RKO (cell line): ENCODE data around the gene CCDC179.

Source experiments
- DNase-seq: peaks from one replicate; pipeline ENCODE4 v3.0.0-alpha.2; 2016; ENCODE audit warnings: low spot score

Gene CCDC179

DNA sequence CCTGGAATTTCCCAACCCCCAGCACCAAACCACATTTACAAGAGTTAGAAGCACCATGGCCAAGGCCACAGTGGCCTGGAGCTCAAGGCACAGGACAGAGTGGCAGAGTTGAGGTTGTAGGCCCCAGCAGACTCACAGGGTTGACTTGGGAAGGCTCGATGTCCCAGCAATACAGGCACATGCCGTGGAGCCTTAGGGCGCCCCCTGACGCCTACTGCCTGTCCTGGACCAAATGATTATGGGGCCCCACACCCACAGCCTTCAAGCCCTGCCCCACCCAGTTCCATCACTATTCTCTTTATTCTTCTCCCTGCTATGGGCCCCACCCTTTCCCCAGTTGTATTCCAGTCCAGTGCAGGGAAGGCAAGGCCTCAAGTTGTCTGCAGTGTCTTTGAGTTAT is at the start of gene CCDC179:
Gene CCDC179 (minus strand): TSS at position 234 of the 400 bp plus-strand sequence. CDS start 53 bp downstream, at position 181.
- no peak for DNase-seq

- no peak for DNase-seq
These were observed 43.5 kb upstream of the CCDC179 start for GRCh38 chr11:22903782-22904181.

GRCh38 chr11:22901603-22902002 is 41.3 kb upstream of the CCDC179 start:
- no peak for DNase-seq

- DNase-seq = no peak
These were observed 40.7 kb upstream of the CCDC179 start for GRCh38 chr11:22900764-22901486.

- DNase-seq = no peak
These were observed 37.8 kb upstream of the CCDC179 start for GRCh38 chr11:22898036-22898435.

- no peak for DNase-seq
These were observed 30.0 kb upstream of the CCDC179 start for GRCh38 chr11:22890227-22890626.

GRCh38 chr11:22884217-22884616 is 23.9 kb upstream of the CCDC179 start:
- DNase-seq = no peak

GRCh38 chr11:22879630-22880029 is 19.4 kb upstream of the CCDC179 start:
- DNase-seq = no peak

DNA sequence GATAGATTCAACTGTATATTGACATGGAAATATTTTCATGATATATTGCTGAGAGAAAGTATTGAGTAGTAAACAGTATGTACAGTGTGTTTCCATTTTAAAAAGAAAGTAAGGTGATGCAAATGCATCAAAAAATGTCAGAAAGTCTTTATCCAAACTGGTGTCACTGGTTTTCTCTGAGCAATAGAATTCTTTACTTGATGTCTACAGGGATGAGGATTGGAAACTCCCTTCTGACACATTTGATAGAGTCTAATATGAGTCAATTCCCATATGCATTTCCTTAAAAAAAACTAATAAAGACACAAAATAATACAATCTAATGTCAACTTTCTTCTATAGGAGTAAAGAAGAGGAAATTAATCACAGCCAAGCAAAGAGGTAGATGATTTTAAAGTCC is 18.3 kb upstream of the CCDC179 start:
- no peak for DNase-seq

DNA sequence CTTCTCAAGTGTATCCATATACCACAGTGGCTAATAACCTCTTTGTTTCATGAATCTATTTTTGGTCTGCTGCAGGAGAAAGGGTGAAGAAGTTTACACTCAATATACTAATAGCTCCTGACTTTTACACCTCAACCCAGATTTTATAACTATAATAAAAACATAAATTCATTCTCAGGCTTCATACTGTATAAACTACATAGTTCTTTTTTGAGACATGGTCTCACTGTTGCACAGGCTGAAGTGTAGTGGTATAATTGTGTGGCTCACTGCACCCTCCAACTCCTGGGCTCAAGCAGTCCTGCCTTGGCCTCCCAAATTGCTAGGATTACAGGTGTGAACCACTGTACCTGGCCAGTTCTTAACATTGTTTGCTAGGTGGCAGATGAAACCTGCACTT is 17.8 kb upstream of the CCDC179 start:
- DNase-seq = no peak

DNA sequence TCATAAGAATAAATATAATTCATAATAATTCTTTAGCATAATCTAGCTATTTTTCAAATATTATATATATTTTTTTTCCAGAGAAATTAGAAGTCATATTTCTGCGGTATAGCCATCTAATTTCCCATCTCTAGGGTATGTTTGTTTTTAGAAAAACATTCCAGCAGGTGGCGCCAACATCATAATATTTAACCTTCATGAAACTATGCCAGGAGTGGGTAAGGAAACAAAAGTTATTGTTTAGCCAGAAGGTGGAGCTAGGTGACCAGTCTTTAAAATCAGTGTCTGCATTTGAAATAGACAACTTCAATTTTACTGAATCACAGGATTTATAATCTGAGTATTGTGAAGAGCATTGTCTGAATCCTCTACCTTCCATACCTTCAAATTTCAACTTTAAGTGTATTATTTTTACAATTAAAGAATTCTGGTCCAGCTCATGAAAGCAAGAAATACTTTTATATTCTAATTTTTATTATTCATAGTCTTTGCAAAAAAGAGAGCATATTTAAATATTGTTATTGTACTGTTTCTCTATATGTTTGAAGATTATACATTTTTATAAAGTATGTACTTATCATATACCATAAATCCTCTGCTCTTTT is 15.7 kb upstream of the CCDC179 start:
- DNase-seq = peak; percentile 92

DNA sequence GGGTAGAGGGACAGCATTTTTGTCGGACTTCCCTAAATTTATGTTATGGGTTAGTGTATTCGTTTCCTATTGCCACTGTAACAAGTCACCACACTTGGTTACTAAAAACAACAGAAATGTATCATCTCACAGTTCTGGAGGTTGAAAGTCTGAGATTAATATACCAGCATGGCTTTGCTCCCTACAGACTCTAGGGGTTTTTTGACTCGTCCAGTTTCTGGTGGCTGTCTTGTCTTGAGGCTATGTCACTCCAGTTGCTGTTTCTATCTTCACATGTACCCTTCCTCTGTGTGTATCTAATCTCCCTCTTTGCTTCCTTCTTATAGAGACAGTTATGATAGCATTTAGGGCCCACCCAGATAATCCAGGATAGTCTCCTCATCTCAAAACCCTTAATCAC is 9.1 kb upstream of the CCDC179 start:
- no peak for DNase-seq

GRCh38 chr11:22859756-22860155 is 518 bp downstream of the CCDC179 start:
- DNase-seq = no peak

DNA sequence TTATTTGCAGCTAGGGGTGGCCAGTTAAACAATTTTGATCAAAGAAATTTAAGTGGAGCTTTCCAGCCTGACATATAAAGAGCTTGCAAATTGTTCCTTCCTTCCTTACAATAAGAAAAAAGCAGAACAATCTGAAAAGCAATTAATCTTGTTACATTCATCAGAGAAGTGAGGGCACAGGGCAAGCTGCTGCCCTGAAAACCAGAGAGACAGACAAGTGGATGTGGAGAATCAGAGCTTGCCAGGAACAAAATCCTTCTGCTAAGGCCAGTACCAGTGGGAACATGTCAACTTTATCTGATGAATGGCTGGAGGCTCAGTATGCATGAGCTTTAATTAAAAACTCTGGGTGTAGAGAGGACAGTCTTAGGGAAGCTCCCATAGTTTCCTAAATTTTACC is 8.8 kb downstream of the CCDC179 start:
- no peak for DNase-seq

GRCh38 chr11:22846726-22847125 is 13.5 kb downstream of the CCDC179 start:
- no peak for DNase-seq

- peak; percentile 77 for DNase-seq
These were observed 27.8 kb downstream of the CCDC179 start for GRCh38 chr11:22832315-22833015.

DNA sequence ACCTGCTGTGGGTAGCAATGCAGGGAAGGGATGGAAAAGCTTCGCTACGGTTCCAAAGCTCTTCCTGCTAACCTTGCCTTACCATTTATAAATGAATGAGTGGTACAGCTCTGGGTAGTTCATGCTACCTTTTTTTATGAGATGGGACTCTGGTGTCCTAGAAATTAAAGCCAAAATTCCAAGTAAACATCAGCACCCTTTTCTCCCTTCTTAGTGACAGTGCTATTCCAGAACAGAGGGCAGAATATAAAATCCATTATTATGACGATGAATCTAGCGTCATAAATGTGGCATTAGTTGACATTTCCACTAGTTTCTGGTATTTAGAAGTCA is 30.2 kb downstream of the CCDC179 start:
- DNase-seq = no peak

DNA sequence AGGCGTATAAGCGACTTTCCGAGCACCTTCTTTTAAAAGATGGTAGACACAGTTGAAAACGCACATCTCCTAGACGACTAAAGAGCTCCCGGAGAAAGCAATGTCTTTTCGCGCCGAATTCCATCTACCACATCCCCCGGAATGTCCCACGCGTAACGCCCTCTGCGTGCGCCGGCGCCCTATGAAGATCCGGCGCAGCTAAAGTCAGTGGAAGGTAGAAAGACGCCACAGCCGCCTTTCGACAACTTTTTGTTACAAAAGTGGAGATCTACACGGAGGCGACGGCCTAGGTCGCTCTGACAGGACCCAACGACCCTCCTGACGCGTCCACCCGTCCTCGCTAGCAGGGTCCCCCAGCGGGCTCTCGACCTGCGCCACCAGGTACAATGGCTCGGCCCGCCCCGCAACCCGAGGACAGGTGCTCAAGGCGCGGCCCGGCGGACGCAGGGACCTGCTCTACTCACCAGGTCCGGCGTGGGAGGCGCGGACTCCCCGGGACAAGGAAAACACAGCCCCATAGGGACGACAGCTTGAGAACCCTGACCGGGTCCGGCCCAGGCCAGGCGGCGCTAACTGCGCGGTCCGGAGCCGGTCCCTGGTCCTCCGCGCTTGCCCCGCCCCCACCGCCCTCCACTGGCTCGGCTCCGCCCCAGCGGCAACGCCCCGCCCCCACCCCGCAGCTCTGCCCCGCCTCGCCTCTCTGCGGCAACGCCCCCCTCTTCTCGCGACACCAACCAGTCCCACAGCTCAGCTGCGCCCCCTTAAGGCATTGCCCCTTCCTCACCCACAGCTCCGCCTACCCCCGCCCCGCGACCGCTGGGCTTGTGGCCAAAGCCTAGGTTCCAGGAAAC is 30.8 kb downstream of the CCDC179 start, which contains the start of gene SVIP:
Gene SVIP (minus strand): TSS at position 571 of the 851 bp plus-strand sequence. CDS start 53 bp downstream, at position 518.
- DNase-seq = peak; percentile 91

DNA sequence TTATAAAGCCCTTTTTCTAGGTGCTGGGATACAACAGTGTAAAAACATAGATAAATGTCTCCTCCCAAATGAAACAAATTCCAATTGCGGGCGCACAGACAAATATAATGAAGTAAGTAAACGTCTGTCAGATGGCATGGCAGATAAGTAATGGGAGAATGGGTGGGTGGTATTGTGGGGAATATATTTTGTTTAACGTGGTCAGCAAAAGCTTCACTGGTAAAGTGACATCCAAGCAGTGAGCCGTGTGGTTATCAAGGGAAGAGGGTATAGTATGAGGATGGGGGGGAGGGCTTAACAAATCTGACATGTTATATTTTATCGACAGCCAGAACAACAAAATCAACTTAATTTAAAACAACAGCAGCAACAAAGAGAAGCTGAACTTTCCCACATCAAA is 31.9 kb downstream of the CCDC179 start:
- peak; percentile 43 for DNase-seq

DNA sequence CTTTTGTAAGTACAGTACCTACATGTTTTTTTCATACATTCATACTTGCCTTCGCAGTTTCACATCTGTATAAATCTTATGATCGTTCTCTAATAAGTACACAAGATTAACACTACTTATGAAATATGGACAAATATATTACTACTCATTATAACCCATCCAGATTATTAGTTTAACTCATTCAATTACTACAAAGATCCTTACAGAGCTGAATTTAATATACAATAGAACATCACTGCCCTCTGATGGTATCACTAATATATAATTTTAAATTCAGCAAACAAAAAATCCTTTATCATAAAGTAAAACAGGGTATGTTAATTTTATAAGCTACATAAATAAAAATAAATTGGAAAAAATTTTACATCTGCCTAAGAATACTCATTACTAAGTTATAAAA is 38.1 kb downstream of the CCDC179 start:
- no peak for DNase-seq

- DNase-seq = no peak
These were observed 50.4 kb downstream of the CCDC179 start for GRCh38 chr11:22809893-22810292.

GRCh38 chr11:22808571-22809197 is 51.6 kb downstream of the CCDC179 start:
- DNase-seq = no peak
